GM23248 (cell line): ENCODE data around the gene CELSR2.

Experiments
- EZH2 ChIP-seq: fragments of 200-600 bp; sonication (generic); IDR thresholded peaks from 2 replicates; pipeline ENCODE4 v1.6.1; 2018; ENCODE audit warnings: antibody characterized with exemption, mild to moderate bottlenecking; ENCODE audit not compliant: insufficient read depth, poor library complexity, severe bottlenecking
- EZH2phosphoT487 ChIP-seq: fragments of 200-600 bp; sonication (generic); IDR thresholded peaks from 2 replicates; pipeline ENCODE4 v1.6.1; 2018; ENCODE audit warnings: antibody characterized with exemption, moderate library complexity, mild to moderate bottlenecking, low read depth; ENCODE audit not compliant: insufficient read depth

DNA sequence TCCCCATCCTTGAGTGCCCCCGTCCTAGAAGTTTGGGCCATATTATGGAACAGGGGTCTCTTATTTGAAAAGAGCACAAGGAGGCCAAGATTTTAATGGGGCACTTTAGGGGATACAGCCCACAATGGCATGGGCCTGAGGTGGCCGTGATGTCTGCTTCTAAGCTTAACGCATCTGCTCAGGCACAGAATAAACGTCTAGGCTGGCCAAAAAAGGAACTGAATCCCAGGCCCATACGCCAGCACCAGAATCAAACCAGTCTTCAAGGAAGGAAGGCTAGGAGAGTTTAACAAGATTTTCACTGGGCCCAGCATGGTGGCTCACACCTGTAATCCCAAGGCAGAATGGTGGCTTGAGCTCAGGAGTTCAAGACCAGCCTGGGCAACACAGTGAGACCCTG, 44.9 kb upstream of the CELSR2 start:
- no peak for TF ChIP-seq EZH2
- no peak for TF ChIP-seq EZH2phosphoT487
